GM12872 (cell line): ENCODE measurements around the gene PPIL4.

Experiments used
- TF ChIP-seq, protein P1 (sequence below): IDR thresholded peaks from 3 replicates; pipeline ENCODE4 v1.5.1; 2011; ENCODE audit warnings: low read depth, mild to moderate bottlenecking, low read length, moderate library complexity; ENCODE audit not compliant: insufficient read depth

Gene PPIL4

DNA sequence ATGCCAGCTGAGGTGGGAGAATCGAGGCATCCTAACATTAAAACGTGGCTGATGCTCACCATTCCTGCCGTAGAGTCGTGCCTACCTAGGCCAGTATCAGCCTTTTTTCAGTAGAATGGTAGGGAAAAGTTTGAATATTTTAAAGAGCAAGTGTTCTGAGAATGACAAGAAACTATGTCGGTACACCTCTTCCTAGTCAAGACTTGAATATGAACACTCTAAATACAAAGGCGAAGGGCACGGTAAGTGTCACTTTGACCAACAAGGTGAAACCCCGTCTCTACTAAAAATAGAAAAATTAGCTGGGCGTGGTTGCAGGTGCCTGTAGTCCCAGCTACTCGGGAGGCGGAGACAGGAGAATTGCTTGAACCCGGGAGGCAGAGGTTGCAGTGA, 21.3 kb upstream of the PPIL4 start:
- TF ChIP-seq, protein P1, sequence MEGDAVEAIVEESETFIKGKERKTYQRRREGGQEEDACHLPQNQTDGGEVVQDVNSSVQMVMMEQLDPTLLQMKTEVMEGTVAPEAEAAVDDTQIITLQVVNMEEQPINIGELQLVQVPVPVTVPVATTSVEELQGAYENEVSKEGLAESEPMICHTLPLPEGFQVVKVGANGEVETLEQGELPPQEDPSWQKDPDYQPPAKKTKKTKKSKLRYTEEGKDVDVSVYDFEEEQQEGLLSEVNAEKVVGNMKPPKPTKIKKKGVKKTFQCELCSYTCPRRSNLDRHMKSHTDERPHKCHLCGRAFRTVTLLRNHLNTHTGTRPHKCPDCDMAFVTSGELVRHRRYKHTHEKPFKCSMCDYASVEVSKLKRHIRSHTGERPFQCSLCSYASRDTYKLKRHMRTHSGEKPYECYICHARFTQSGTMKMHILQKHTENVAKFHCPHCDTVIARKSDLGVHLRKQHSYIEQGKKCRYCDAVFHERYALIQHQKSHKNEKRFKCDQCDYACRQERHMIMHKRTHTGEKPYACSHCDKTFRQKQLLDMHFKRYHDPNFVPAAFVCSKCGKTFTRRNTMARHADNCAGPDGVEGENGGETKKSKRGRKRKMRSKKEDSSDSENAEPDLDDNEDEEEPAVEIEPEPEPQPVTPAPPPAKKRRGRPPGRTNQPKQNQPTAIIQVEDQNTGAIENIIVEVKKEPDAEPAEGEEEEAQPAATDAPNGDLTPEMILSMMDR: no peak

DNA sequence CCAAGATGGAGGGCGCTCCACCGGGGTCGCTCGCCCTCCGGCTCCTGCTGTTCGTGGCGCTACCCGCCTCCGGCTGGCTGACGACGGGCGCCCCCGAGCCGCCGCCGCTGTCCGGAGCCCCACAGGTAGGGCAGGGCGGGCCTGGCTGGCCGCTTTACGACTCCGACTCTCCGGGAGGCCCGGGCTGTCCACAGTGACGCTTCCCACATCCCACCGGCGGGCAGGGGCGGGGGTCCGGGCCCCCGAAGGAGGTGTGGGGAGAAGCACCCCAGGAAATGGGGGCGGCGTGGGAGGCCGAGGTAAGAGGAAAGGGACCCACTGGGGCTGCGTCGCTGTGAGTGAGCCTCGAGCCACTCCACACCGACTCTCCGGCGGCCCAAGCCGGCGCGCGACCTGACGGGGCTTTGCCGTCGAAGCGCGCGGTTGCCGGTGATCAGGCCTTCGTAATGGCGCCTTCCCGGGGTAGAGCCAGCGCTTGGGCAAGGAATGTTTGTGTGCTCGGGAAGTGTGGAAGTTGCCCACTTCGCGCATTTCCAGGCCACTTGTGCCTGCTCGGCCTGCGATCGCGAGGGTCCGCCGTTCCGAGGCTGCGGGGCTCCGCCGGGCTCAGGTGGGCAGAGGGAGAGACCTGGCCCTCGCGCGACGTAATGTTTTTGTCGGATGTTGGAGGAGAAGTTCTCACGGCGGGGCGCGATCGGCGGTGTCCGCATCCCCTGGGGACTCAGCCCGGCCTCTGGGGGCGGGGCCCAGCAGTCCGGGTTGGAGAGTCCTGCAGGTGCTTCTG, 20.8 kb upstream of the PPIL4 start:
- TF ChIP-seq, protein P1: no peak

DNA sequence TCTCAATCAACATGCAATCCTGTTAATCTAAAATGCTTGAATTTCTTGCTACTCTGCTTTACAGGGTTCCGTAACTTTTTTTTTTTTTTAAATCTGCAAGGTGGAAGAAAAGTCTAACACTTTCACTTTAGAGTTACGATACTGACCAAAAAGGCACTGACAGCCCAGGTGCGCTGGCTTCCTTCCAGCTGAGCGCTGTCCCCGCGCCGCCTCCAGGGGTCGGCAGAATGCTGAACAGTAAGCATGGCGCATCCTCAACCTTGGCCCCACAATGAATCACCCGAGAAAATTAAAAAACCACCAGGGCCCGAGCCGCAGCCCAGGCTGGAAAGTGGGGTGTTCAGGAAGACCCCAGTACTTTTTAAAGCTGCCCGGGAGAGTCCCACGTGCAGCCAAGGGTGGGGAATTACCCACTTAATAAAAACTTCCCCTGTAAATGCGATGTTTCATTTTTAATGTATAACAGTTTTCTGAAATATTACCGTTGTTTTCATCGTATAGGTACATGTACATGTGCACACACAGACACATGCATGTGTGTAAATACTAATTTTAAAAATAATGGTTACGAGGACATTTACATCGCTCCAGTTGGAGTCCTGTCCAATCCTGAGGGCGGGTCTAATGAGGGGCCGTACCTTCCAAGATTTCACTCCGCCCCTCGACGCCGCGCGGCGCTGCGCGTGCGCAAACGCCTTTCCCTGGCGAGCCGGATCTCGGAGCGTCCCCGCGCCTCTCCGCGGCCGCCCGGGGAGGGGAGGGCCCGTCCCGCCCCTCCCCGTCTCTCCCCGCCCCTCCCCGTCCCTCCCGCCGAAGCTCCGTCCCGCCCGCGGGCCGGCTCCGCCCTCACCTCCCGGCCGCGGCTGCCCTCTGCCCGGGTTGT, 19.9 kb upstream of the PPIL4 start, which contains the start of gene GINM1:
GINM1 (plus strand) TSS at position 849 of the 883 bp plus-strand sequence. CDS start 40 bp downstream, outside the sequence.
- TF ChIP-seq, protein P1: peak; percentile 78

DNA sequence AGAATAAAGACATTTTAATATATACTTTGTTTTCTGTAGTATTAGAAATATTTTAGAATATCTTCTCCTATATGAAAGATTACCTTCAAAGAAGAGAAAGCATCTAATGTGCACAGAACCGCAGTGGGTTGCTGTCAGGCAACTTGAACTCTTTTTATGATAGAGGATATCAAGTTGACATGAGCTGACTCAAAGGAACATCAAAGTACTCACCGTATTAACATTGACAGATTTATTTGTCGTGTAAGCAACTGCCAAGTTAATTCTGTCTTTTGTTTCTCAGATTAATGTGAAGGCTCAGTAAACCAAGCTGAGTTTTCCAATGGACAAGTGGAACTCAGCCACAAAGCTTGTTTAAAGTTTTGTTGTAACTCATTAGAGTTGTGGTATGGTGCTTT, 18.1 kb upstream of the PPIL4 start:
- TF ChIP-seq, protein P1: no peak

DNA sequence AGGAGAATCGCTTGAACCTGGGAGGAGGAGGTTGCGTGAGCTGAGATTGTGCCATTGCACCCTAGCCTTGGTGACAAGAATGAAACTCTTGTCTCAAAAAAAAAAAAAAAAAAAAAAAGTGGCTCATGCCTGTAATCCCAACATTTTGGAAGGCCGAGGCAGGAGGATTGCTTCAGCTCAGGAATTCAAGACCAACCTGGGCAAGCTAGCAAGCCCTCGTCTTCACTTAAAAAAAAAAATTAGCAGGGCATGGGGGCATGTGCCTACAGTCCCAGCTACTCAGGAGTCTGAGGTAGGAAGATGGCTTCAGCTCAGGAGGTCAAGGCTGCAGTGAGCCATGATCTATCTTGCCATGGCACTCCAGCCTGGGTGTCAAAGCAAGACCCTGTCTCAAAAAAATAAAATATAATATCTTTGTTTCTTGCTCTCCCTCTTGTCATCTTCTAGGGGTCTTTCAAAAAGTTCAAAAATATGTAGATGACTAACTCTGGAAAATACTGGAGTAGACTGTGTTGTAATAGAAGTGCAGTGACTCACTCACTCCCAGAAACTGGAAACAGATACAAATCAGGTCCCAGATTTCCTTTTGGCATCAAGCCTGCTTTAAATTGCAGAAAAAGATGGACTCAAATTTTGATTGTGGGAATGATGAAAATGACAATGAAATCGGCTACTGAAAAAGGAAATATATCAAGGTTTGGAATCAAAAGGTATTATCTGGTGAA, 17.5 kb upstream of the PPIL4 start:
- TF ChIP-seq, protein P1: no peak

DNA sequence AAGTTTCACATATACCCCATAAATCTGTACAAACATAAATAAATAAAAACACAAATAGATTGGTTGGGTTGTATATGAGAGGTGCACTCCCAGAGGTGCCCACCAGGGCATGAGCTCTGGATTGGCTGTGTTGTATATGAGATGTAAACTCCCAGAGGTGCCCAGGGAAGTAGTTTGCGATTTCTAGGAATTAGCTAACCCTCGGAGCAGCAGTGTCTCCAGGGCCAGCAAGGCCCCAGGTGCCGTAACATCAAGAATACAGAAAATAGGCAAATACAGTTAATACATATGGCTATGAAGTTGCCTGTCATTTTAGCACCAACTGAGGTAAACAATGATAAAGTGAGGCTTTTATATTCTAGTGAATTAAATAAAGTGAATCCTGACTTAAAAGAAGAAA, 14.9 kb upstream of the PPIL4 start:
- TF ChIP-seq, protein P1: peak; percentile 67; the same call in 2 of the 3 replicates

DNA sequence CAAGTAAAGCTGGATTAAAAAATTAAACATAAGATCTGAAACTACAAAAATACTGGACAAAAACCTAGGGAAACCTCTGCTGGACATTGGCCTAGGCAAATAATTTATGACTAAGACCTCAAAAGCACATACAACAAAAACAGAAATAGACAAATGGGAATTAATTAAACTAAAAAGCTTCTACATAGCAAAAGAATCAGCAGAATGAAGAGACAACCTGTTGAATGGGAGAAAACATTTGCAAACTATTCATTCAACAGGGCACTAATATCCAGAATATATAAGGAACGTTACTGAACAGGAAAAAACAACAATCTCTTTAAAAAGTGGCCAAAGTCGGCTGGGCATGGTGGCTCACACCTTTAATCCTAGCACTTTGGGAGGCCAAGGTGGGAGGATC, 13.5 kb upstream of the PPIL4 start:
- TF ChIP-seq, protein P1: no peak
